H1 (cell line): ENCODE measurements around the gene NOTCH4. TPM values are rescaled to one million over a fixed set of nuclear protein-coding genes. Genes with fewer than 3 reads are reported as not detected.
A peak's percentile ranks its signal among the peaks of the same experiment; 100 is the strongest.

Experiments used
- ASH2L ChIP-seq: fragments of 200-600, 300-600 bp; sonication (generic); IDR thresholded peaks from one replicate; pipeline ENCODE4 v1.7.1; 2017; ENCODE audit warnings: low read length
- BCL11A ChIP-seq, 2 experiments: IDR thresholded peaks; one replicate each; pipeline ENCODE4 v1.6.1; 2011; ENCODE audit warnings: low read depth in 2 of 2, low read length in 2 of 2, mild to moderate bottlenecking in 2 of 2
- CHD1 ChIP-seq: IDR thresholded peaks from 2 replicates; pipeline ENCODE4 v1.6.1; 2012; ENCODE audit warnings: low read depth, low read length, improper control_type of control experiment
- EZH2 ChIP-seq: fragments of 200-600 bp; sonication (generic); IDR thresholded peaks from 2 replicates; pipeline ENCODE4 v1.7.1; 2012; ENCODE audit warnings: low read depth, mild to moderate bottlenecking, moderate library complexity, low read length, inconsistent platforms; ENCODE audit not compliant: severe bottlenecking
- MAFK ChIP-seq: IDR thresholded peaks from 2 replicates; pipeline ENCODE4 v1.6.1; 2012; ENCODE audit warnings: low read depth, mild to moderate bottlenecking, improper control_type of control experiment, low read length
- NANOG ChIP-seq: IDR thresholded peaks from 2 replicates; pipeline ENCODE4 v1.6.1; 2011; ENCODE audit warnings: low read length, low read depth, mild to moderate bottlenecking, inconsistent platforms; ENCODE audit not compliant: insufficient read depth, poor library complexity, severe bottlenecking
- RBBP5 ChIP-seq: IDR thresholded peaks from 2 replicates; pipeline ENCODE4 v1.7.1; 2012; ENCODE audit warnings: low read depth, mild to moderate bottlenecking, inconsistent platforms, low read length, moderate library complexity, borderline replicate concordance
- SAP30 ChIP-seq: fragments of 300-600 bp; sonication (generic); IDR thresholded peaks from 2 replicates; pipeline ENCODE4 v1.7.1; 2012; ENCODE audit warnings: low read length, moderate library complexity, mild to moderate bottlenecking, inconsistent platforms; ENCODE audit not compliant: insufficient read depth, insufficient replicate concordance
- SIN3A ChIP-seq, 2 experiments: IDR thresholded peaks in 1 of 2; conservative IDR thresholded peaks in 1 of 2; 2 replicates each; pipeline ENCODE4 v1.6.1; 2011 to 2012; ENCODE audit warnings: low read length in 2 of 2, improper control_type of control experiment in 1 of 2, low read depth in 1 of 2, mild to moderate bottlenecking in 1 of 2
- SIX5 ChIP-seq: IDR thresholded peaks from 2 replicates; pipeline ENCODE4 v1.6.1; 2011; ENCODE audit warnings: mild to moderate bottlenecking, low read depth, low read length
- SRF ChIP-seq: IDR thresholded peaks from 2 replicates; pipeline ENCODE4 v1.6.1; 2011; ENCODE audit warnings: mild to moderate bottlenecking, low read depth, low read length, moderate library complexity
- SUZ12 ChIP-seq: fragments of 200-600 bp; sonication (generic); IDR thresholded peaks from 2 replicates; pipeline ENCODE4 v1.6.1; 2012; ENCODE audit warnings: mild to moderate bottlenecking, inconsistent platforms, low read length, moderate library complexity, mixed read lengths
- TCF12 ChIP-seq: IDR thresholded peaks from 2 replicates; pipeline ENCODE4 v1.6.1; 2011; ENCODE audit warnings: low read depth, mild to moderate bottlenecking, low read length
- TEAD4 ChIP-seq: IDR thresholded peaks from 2 replicates; pipeline ENCODE4 v1.6.1; 2012; ENCODE audit warnings: low read depth, low read length, inconsistent platforms, mixed read lengths
- ZNF274 ChIP-seq: IDR thresholded peaks from 2 replicates; pipeline ENCODE4 v1.7.0; 2012; ENCODE audit warnings: low read length, borderline replicate concordance; ENCODE audit errors: extremely low read depth
- polyA plus RNA-seq, 7 experiments: library from polyadenylated mRNA; depleted of rRNA in 3 of 7; stranded (reverse) in 5 of 7; unstranded in 2 of 7; fragments of >200 nt in 5 of 7; fragments of 200-250 nt in 2 of 7; gene quantifications; 1 replicate in 5 of 7; 2 replicates in 1 of 7; 4 replicates in 1 of 7; pipeline versions ENCODE4 v1.2.1 to v1.2.3, GENCODE V29; 2011 to 2013; ENCODE audit warnings: missing spikeins in 2 of 7, mixed read lengths in 2 of 7
- total RNA-seq: library from RNA; stranded (reverse); fragmentation: NEBNext Ultra II Directional; extraction: Animal tissue kit (Norgen Biotek cat#: 25700); gene quantifications from 2 replicates; pipeline ENCODE4 v1.2.1, GENCODE V29; 2021
- TF ChIP-seq, protein P1 (sequence below): IDR thresholded peaks from 2 replicates; pipeline ENCODE4 v1.6.1; 2012; ENCODE audit warnings: inconsistent platforms
- TF ChIP-seq, protein P2 (sequence below): IDR thresholded peaks from 2 replicates; pipeline ENCODE4 v1.6.1; 2011; ENCODE audit warnings: low read length, improper control_type of control experiment

Gene NOTCH4
- total and polyA plus RNA-seq, 2 of the 8 experiments (the other 6 are each of a cell fraction or from before 2014, with no cell fraction given): 1.9 to 2.8 TPM

DNA sequence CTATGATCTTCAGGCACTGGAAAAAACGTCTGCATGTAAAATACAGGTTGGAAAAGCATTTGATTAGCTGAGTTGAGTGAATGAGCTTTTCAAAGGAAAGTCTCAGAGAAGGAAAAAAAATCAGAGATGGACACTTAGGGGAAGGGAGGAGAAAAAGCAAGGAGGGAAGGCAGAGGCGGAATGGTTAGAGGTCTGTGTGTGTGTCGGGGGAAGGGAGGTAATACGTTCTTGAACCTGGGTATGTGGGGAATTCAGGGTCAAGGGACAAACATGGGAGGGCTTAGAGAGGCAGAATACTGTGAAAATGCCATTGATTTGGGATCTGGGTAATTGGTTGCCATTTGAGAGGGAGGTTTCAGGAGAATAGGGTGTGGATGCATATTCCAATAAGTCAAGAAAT, 77.2 kb downstream of the NOTCH4 start (continued):
- TF ChIP-seq NANOG: no peak
- no peak for TF ChIP-seq EZH2
- no peak for TF ChIP-seq CHD1
- TF ChIP-seq SIN3A (conservative IDR thresholded peaks at IDR 0.05 in 1 of 2, IDR thresholded peaks at IDR 0.05 in 1 of 2; ENCODE audit: low read depth in 1 of 2, low read length in 2 of 2): no peak
- TF ChIP-seq ZNF274: no peak
- no peak for TF ChIP-seq RBBP5
- no peak for TF ChIP-seq ASH2L
- TF ChIP-seq TEAD4: peak; percentile 71
- TF ChIP-seq, protein P1, sequence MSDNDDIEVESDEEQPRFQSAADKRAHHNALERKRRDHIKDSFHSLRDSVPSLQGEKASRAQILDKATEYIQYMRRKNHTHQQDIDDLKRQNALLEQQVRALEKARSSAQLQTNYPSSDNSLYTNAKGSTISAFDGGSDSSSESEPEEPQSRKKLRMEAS: no peak
- no peak for TF ChIP-seq SIX5
- no peak for TF ChIP-seq TCF12
- no peak for TF ChIP-seq SAP30
- TF ChIP-seq, protein P2, sequence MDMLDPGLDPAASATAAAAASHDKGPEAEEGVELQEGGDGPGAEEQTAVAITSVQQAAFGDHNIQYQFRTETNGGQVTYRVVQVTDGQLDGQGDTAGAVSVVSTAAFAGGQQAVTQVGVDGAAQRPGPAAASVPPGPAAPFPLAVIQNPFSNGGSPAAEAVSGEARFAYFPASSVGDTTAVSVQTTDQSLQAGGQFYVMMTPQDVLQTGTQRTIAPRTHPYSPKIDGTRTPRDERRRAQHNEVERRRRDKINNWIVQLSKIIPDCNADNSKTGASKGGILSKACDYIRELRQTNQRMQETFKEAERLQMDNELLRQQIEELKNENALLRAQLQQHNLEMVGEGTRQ: no peak
- no peak for TF ChIP-seq SUZ12
- no peak for TF ChIP-seq MAFK
- no peak for TF ChIP-seq SRF
- TF ChIP-seq BCL11A (IDR thresholded peaks at IDR 0.05; ENCODE audit: low read depth in 2 of 2, low read length in 2 of 2): no peak
- TF ChIP-seq, all 59 proteins: peak for 4
